GM12891 (cell line): ENCODE measurements around the gene CETP.

Experiments
- POLR2A ChIP-seq: IDR thresholded peaks from 2 replicates; pipeline ENCODE4 v1.6.1; 2011; ENCODE audit warnings: low read depth, low read length, control low read depth
- POLR2AphosphoS5 ChIP-seq: IDR thresholded peaks from 2 replicates; pipeline ENCODE4 v1.6.1; 2011; ENCODE audit warnings: low read depth, low read length, control low read depth
- POU2F2 ChIP-seq: IDR thresholded peaks from 2 replicates; pipeline ENCODE4 v1.6.1; 2011; ENCODE audit warnings: low read depth, mild to moderate bottlenecking, control low read depth, low read length, moderate library complexity
- SPI1 ChIP-seq: IDR thresholded peaks from 2 replicates; pipeline ENCODE4 v1.6.1; 2011; ENCODE audit warnings: low read depth, low read length, control low read depth
- TAF1 ChIP-seq: IDR thresholded peaks from 2 replicates; pipeline ENCODE4 v1.6.1; 2011; ENCODE audit warnings: low read depth, low read length, control low read depth

DNA sequence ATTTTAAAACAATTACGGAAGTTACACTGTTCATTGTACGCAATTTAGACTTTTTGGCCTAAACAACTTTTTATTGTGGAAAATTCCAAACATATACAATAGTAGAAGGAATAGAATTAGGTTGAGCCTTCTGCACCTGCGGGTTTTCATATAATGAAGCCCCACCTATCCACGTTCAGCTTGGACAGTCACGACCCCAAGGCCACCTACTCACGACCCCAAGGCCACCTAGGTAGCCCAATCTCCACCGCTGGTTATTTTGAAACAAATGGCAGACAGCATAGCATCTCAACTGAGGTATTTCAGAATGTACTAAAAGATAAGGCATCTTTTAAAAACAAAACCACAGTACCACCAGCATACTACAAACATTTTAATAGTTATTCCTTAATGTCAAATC is 28.2 kb downstream of the CETP start:
- TF ChIP-seq SPI1 (no peak), POLR2A (no peak), POLR2AphosphoS5 (no peak), POU2F2 (no peak), TAF1 (no peak)
